DND-41 (cell line): ENCODE results near the gene TGFBRAP1.
"Not testable (repeated sequence)": the region's sequence is repeated elsewhere in the genome, so short reads cannot be mapped to it uniquely, and the experiment has no call there.

ENCODE experiments used
- ATAC-seq: fragments of 200-7000 bp; cut with Tn5 transposase; 3 replicates; pipeline ENCODE4 v1.9.1; 2021; ENCODE audit warnings: low read depth; ENCODE audit not compliant: insufficient read depth
- DNase-seq: peaks from one replicate; pipeline ENCODE4 v3.0.0-alpha.2; 2020
- H2AFZ ChIP-seq: 2 replicates; pipeline ENCODE4 v1.6.0; 2012; ENCODE audit warnings: low read depth, low read length
- H3K27ac ChIP-seq: 2 replicates; pipeline ENCODE4 v1.5.1; 2012; ENCODE audit warnings: low read length, inconsistent platforms
- H3K27me3 ChIP-seq: fragments of 200-600 bp; sonication (generic); 2 replicates; pipeline ENCODE4 v1.6.0; 2012; ENCODE audit warnings: low read length, mild to moderate bottlenecking, inconsistent platforms; ENCODE audit not compliant: insufficient read depth, poor library complexity
- H3K36me3 ChIP-seq: 2 replicates; pipeline ENCODE4 v1.5.1; 2012; ENCODE audit warnings: low read length, inconsistent platforms; ENCODE audit not compliant: insufficient read depth
- H3K4me1 ChIP-seq: 2 replicates; pipeline ENCODE4 v1.5.1; 2012; ENCODE audit warnings: mild to moderate bottlenecking, low read length; ENCODE audit not compliant: insufficient read depth
- H3K4me2 ChIP-seq: 2 replicates; pipeline ENCODE4 v1.6.0; 2012; ENCODE audit warnings: mild to moderate bottlenecking, moderate library complexity, low read length, inconsistent platforms; ENCODE audit not compliant: insufficient read depth
- H3K4me3 ChIP-seq, 2 experiments: fragments of 200-600 bp in 1 of 2; shearing (Covaris generic) in 1 of 2; 2 replicates each; pipeline ENCODE4 v1.5.1; 2012 to 2016; ENCODE audit warnings: inconsistent platforms in 2 of 2, low read length in 2 of 2, mild to moderate bottlenecking in 2 of 2, low read depth in 1 of 2, moderate library complexity in 1 of 2
- H3K79me2 ChIP-seq: 2 replicates; pipeline ENCODE4 v1.6.0; 2012; ENCODE audit warnings: low read length, inconsistent platforms; ENCODE audit not compliant: insufficient read depth
- H3K9ac ChIP-seq: 2 replicates; pipeline ENCODE4 v1.6.0; 2012; ENCODE audit warnings: low read depth, mild to moderate bottlenecking, inconsistent platforms, low read length, moderate library complexity
- H3K9me3 ChIP-seq: 2 replicates; pipeline ENCODE4 v1.5.1; 2012; ENCODE audit warnings: low read length, moderate library complexity, mild to moderate bottlenecking, inconsistent platforms; ENCODE audit not compliant: insufficient read depth, severe bottlenecking
- H4K20me1 ChIP-seq: 2 replicates; pipeline ENCODE4 v1.6.0; 2012; ENCODE audit warnings: low read length; ENCODE audit not compliant: insufficient read depth
- EZH2 ChIP-seq: IDR thresholded peaks from 3 replicates; pipeline ENCODE4 v1.6.1; 2012; ENCODE audit warnings: borderline replicate concordance, low read depth, mild to moderate bottlenecking, moderate library complexity, low read length, inconsistent platforms; ENCODE audit not compliant: severe bottlenecking
- TF ChIP-seq, protein P1 (sequence below): IDR thresholded peaks from 2 replicates; pipeline ENCODE4 v1.5.1; 2012; ENCODE audit warnings: borderline replicate concordance, low read length, moderate library complexity, mild to moderate bottlenecking; ENCODE audit not compliant: poor library complexity, severe bottlenecking; ENCODE audit errors: extremely low read depth

TGFBRAP1 gene

DNA sequence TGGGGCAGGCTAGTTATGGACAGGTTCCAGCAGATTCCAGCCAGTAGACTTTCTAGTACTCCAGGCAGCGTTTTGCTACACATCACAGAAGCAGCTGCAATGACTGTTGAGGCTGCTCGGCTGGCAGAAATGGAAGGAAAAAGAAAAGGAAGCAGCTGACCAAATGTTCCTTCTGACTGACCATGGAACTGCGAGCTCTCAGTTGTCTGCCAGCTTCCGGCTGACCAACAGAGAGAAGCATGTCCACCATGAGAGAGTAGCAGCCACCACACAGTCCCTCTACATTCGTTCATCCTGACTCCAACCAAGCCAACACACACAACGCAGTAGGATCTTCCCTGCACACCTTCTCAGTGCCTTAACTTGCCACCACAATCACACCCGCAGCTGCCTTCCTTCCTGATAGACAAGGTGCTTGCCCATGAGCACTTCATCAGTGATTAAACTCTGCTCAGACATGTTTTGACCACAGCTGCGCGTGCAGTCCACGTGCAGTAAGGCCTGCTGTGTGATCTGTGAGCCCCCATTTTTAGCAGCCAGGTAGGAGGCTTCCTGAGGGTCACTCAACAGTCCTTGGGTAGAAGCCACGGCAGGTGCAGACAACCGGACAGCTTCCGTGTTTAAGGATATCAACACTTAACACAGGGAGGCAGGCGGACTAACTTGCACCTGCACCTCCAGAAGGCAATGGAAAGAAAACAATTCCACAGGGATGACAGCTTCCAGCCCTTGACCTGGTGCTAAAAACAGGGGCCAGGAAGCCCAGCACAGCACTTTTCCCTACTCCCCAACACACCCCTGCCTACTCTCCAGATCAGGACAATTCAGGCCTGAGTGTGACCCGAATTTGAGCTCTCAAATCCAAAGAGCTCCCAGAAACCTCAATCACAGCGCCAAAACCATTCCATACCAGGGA, 996 bp downstream of the TGFBRAP1 start:
- TF ChIP-seq, protein P1, sequence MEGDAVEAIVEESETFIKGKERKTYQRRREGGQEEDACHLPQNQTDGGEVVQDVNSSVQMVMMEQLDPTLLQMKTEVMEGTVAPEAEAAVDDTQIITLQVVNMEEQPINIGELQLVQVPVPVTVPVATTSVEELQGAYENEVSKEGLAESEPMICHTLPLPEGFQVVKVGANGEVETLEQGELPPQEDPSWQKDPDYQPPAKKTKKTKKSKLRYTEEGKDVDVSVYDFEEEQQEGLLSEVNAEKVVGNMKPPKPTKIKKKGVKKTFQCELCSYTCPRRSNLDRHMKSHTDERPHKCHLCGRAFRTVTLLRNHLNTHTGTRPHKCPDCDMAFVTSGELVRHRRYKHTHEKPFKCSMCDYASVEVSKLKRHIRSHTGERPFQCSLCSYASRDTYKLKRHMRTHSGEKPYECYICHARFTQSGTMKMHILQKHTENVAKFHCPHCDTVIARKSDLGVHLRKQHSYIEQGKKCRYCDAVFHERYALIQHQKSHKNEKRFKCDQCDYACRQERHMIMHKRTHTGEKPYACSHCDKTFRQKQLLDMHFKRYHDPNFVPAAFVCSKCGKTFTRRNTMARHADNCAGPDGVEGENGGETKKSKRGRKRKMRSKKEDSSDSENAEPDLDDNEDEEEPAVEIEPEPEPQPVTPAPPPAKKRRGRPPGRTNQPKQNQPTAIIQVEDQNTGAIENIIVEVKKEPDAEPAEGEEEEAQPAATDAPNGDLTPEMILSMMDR: no peak
- TF ChIP-seq EZH2: no peak
- Histone ChIP-seq H3K9ac (peak overlapping the region; percentile 78), H3K27me3 (no peaks in the 10 kb centered on the region), H3K9me3 (no peaks in the 10 kb centered on the region), H3K79me2 (peaks cover 67% of the 10 kb centered on the region), H2AFZ (peak overlapping the region; percentile 92), H3K4me3 (peak overlapping the region; percentile 41 to 86; a peak in 3 of 4 replicates), H4K20me1 (peaks cover 12% of the 10 kb centered on the region; the same call in 1 of the 2 replicates), H3K4me2 (peak overlapping the region; percentile 94), H3K4me1 (peaks cover 25% of the 10 kb centered on the region), H3K27ac (peak overlapping the region; percentile 81), H3K36me3 (no peaks in the 10 kb centered on the region; the same call in 1 of the 2 replicates)
- DNase-seq (peak; percentile 37), ATAC-seq (peak; percentile 38)

DNA sequence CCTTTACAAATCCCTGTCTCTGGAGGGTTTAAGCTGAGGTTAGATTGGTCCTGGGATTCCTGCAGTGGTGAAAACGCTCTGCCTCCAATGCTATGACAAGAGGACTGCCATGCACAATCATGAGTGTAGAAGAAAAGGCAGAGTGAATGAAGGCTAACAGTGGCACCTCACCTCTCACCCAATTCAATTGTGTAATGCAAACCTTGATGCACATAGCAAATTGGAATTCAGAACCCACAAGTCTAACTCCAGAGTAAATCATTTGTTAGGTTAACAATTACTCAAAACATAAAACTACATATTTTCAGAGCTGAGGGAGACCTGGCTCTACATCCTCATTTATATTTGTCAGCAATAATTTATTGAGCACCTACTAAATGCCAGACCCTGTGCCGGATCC, 1.8 kb downstream of the TGFBRAP1 start:
- Histone ChIP-seq H3K4me1 (peaks cover 25% of the 10 kb centered on the region), H3K79me2 (peaks cover 76% of the 10 kb centered on the region), H3K9ac (no peak overlapping the region), H3K27me3 (no peaks in the 10 kb centered on the region), H4K20me1 (peaks cover 19% of the 10 kb centered on the region), H3K36me3 (peaks cover 5% of the 10 kb centered on the region), H3K4me2 (peak overlapping the region; percentile 94; the same call in 1 of the 2 replicates), H2AFZ (no peak overlapping the region), H3K27ac (no peak overlapping the region), H3K4me3 (no peak overlapping the region), H3K9me3 (no peaks in the 10 kb centered on the region)
- DNase-seq: no peak
- no peak for TF ChIP-seq EZH2
- TF ChIP-seq, protein P1: no peak
- no peak for ATAC-seq

DNA sequence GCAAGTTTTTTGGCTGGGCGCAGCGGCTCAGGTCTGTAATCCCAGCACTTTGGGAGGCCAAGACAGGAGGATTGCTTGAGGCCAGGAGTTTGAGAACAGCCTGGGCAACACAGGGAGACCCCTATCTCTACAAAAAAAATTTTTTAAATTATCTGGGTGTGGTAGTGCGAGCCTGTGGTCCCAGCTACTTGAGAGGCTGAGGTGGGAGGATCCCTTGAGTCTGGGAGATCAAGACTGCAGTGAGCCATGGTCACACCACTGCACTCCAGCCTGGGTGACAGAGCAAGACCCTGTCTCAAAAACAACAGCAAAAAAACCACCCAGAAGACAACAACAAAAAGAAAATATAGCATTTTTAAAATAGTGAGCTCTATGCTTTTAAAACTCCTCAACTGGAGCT, 2.3 kb downstream of the TGFBRAP1 start:
- not testable (repeated sequence) for DNase-seq, H3K36me3 ChIP-seq, H2AFZ ChIP-seq, H3K27ac ChIP-seq, H3K27me3 ChIP-seq, H3K4me3 ChIP-seq, H3K9ac ChIP-seq, H3K9me3 ChIP-seq, ATAC-seq
- H3K4me2 ChIP-seq: peak overlapping the region; percentile 94; the same call in 1 of the 2 replicates
- H3K4me1 ChIP-seq: peaks cover 25% of the 10 kb centered on the region
- peaks cover 80% of the 10 kb centered on the region for H3K79me2 ChIP-seq
- H4K20me1 ChIP-seq: peaks cover 22% of the 10 kb centered on the region

DNA sequence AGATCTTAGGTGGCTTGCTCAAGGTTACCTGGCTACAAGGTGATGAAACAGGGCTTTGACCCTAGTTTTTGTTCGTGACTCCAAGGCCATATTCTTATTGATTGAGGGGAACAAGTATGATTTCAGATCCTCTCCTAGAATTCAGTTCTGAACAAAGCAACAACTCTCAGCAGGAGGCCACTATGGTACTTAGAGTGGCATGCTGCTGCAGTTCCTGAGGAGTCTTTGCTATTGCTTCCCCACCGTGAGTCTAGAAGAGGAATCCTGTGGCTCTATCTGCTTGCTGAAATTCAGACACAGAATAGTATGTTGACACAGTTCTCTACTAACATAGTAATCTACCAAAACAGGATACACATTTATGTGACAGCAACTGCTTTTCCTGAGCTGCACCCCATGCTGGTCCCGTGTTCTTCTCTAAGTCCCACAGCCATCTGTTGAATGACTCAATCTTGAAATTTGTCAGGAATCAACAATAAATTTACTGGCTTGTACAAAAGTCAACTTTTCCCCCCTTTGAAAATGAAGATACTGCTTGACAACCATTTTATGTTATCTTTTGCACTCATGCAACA, 4.1 kb downstream of the TGFBRAP1 start:
- no peak for ATAC-seq
- H4K20me1 ChIP-seq: peaks cover 29% of the 10 kb centered on the region
- peaks cover 94% of the 10 kb centered on the region for H3K79me2 ChIP-seq
- TF ChIP-seq, protein P1: no peak
- TF ChIP-seq EZH2: no peak
- H3K9me3 ChIP-seq: no peaks in the 10 kb centered on the region
- no peak overlapping the region for H3K9ac ChIP-seq
- H2AFZ ChIP-seq: no peak overlapping the region
- H3K4me2 ChIP-seq: no peak overlapping the region
- no peak overlapping the region for H3K27ac ChIP-seq
- no peak for DNase-seq
- no peak overlapping the region for H3K4me3 ChIP-seq
- peaks cover 6% of the 10 kb centered on the region for H3K36me3 ChIP-seq
- peaks cover 20% of the 10 kb centered on the region for H3K4me1 ChIP-seq
- no peaks in the 10 kb centered on the region for H3K27me3 ChIP-seq
